Measurements from ENCODE around the gene TMEM217.

TMEM217 gene

GRCh38 chr6:37169496-37170272, 88.3 kb downstream of the TMEM217 start, which contains the start of gene PIM1 (continued):
- TF ChIP-seq, protein P1, sequence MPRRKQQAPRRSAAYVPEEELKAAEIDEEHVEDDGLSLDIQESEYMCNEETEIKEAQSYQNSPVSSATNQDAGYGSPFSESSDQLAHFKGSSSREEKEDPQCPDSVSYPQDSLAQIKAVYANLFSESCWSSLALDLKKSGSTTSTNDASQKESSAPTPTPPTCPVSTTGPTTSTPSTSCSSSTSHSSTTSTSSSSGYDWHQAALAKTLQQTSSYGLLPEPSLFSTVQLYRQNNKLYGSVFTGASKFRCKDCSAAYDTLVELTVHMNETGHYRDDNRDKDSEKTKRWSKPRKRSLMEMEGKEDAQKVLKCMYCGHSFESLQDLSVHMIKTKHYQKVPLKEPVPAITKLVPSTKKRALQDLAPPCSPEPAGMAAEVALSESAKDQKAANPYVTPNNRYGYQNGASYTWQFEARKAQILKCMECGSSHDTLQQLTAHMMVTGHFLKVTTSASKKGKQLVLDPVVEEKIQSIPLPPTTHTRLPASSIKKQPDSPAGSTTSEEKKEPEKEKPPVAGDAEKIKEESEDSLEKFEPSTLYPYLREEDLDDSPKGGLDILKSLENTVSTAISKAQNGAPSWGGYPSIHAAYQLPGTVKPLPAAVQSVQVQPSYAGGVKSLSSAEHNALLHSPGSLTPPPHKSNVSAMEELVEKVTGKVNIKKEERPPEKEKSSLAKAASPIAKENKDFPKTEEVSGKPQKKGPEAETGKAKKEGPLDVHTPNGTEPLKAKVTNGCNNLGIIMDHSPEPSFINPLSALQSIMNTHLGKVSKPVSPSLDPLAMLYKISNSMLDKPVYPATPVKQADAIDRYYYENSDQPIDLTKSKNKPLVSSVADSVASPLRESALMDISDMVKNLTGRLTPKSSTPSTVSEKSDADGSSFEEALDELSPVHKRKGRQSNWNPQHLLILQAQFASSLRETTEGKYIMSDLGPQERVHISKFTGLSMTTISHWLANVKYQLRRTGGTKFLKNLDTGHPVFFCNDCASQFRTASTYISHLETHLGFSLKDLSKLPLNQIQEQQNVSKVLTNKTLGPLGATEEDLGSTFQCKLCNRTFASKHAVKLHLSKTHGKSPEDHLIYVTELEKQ (tag by site-specific recombination; IDR thresholded peaks at IDR 0.05; ENCODE audit: borderline replicate concordance): peak; percentile 90
- TF ChIP-seq REST (tag by site-specific recombination; IDR thresholded peaks at IDR 0.05): no peak
- TF ChIP-seq HOXD13 (CRISPR knock-in tag; IDR thresholded peaks at IDR 0.05; ENCODE audit: borderline replicate concordance): peak; percentile 72; the same call in 1 of the 2 replicates
- peak; percentile 95 for TF ChIP-seq ZBTB8A (tag by site-specific recombination; IDR thresholded peaks at IDR 0.05)
- peak; percentile 99 for TF ChIP-seq GLIS2 (tag by site-specific recombination; IDR thresholded peaks at IDR 0.05)
- TF ChIP-seq ZNF555 (tag by site-specific recombination; conservative IDR thresholded peaks at IDR 0.05): no peak
- TF ChIP-seq ZNF341 (tag by site-specific recombination; IDR thresholded peaks at IDR 0.05; ENCODE audit: low read depth): peak; percentile 34
- peak; percentile 20; the same call in 1 of the 2 replicates for TF ChIP-seq OSR2 (tag by site-specific recombination; IDR thresholded peaks at IDR 0.05)
- no peak for TF ChIP-seq ZNF114 (tag by site-specific recombination; IDR thresholded peaks at IDR 0.05)

DNA sequence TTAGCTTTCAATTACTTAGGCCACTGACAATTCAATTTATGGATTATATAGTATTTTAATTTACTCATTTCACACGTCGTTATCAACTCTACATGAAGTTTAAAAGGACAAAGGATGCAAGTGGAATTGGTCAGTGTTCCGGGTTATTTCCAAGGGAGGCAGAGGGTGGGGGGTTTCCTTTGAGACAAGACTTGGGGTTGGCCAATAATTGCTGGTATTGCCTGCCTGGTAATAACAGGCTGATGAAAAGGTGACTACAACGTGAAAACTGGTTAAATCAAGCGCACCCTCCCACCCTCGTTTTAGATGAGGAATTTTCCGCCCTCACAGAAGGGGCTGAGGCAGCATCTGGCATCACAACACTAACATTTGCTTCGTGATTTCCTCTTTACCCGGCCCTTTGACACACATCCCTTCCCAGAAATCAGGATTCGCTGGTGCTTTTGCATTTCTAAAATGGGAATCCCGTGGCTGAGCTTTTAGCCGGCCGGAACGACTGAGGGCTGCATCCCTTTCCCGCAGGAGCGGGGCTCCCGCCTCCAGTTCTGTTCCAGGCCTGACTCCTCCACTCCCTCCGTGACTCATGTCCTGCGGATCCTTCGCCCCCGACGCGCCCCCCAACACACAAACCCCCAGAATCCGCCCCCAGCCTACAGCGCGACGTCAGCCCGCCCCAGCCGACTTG, 89.0 kb downstream of the TMEM217 start:
- H3K9me3 ChIP-seq (ENCODE audit: control insufficient read depth, insufficient read depth, low read depth, low read length): no peaks in the 10 kb centered on the region
- H3K4me3 ChIP-seq (ENCODE audit: low read depth, low read length): peak overlapping the region; percentile 60
- peak overlapping the region; percentile 86 for H3K27ac ChIP-seq (ENCODE audit: extremely low read depth, low read depth, low read length)
- H3K36me3 ChIP-seq (ENCODE audit: control insufficient read depth in 2 of 2, insufficient read depth in 1 of 2, low read length in 2 of 2): peaks cover 0 to 23% of the 10 kb centered on the region in 2 experiments; a peak in 1 of 3 replicates
- ChIA-PET CTCF (interaction anchor here (0.6 to 18.8 kb wide), 11 partner anchors 9 to 183 kb away, joined by 3 to 401 read pairs (median 3); partner anchors contain the start of gene MTCH1), POLR2A (interaction anchor here (0.6 to 5.9 kb wide), 19 partner anchors 8 to 151 kb away, joined by 3 to 82 read pairs (median 8); no protein-coding TSS in a partner anchor)
- H3K4me1 ChIP-seq (ENCODE audit: control insufficient read depth, insufficient read depth, low read length): peaks cover 3% of the 10 kb centered on the region
- TF ChIP-seq TRIM28 (IDR thresholded peaks at IDR 0.05; ENCODE audit: borderline replicate concordance, low read length) (no peak), ZNF274 (IDR thresholded peaks at IDR 0.05; ENCODE audit: low read length) (no peak), ZNF274 (tag by site-specific recombination; IDR thresholded peaks at IDR 0.05; ENCODE audit: borderline replicate concordance) (no peak), ZNF664 (tag by site-specific recombination; IDR thresholded peaks at IDR 0.05) (peak; percentile 37; the same call in 1 of the 2 replicates), ZNF571 (tag by site-specific recombination; IDR thresholded peaks at IDR 0.05) (no peak), ZNF221 (tag by site-specific recombination; IDR thresholded peaks at IDR 0.05; ENCODE audit: borderline replicate concordance) (no peak), ZNF837 (tag by site-specific recombination; IDR thresholded peaks at IDR 0.05) (no peak), ZNF791 (tag by site-specific recombination; IDR thresholded peaks at IDR 0.05) (no peak), ZBTB17 (tag by site-specific recombination; IDR thresholded peaks at IDR 0.05) (peak; percentile 64; the same call in 1 of the 2 replicates), ZNF626 (tag by site-specific recombination; IDR thresholded peaks at IDR 0.05) (no peak), EGR2 (tag by site-specific recombination; IDR thresholded peaks at IDR 0.05; ENCODE audit: low read depth) (peak; percentile 92), BCL11A (tag by site-specific recombination; IDR thresholded peaks at IDR 0.05; ENCODE audit: low read depth) (no peak), ZBTB20 (tag by site-specific recombination; IDR thresholded peaks at IDR 0.05) (peak; percentile 69; the same call in 1 of the 2 replicates), ZSCAN30 (tag by site-specific recombination; IDR thresholded peaks at IDR 0.05) (peak; percentile 62; the same call in 1 of the 2 replicates), ZNF600 (tag by site-specific recombination; IDR thresholded peaks at IDR 0.05) (no peak), ZNF341 (tag by site-specific recombination; IDR thresholded peaks at IDR 0.05; ENCODE audit: low read depth) (peak; percentile 98), SP7 (tag by site-specific recombination; IDR thresholded peaks at IDR 0.05) (peak; percentile 97), ZBTB7A (tag by site-specific recombination; IDR thresholded peaks at IDR 0.05; ENCODE audit: low read depth) (no peak), ZFHX2 (tag by site-specific recombination; conservative IDR thresholded peaks at IDR 0.05) (peak; percentile 98)
- TF ChIP-seq, protein P2, sequence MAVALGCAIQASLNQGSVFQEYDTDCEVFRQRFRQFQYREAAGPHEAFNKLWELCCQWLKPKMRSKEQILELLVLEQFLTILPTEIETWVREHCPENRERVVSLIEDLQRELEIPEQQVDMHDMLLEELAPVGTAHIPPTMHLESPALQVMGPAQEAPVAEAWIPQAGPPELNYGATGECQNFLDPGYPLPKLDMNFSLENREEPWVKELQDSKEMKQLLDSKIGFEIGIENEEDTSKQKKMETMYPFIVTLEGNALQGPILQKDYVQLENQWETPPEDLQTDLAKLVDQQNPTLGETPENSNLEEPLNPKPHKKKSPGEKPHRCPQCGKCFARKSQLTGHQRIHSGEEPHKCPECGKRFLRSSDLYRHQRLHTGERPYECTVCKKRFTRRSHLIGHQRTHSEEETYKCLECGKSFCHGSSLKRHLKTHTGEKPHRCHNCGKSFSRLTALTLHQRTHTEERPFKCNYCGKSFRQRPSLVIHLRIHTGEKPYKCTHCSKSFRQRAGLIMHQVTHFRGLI (tag by site-specific recombination; IDR thresholded peaks at IDR 0.05): no peak
